ENCODE results near the gene RSL1D1.
"Not testable (repeated sequence)": the region's sequence is repeated elsewhere in the genome, so short reads cannot be mapped to it uniquely, and the experiment has no call there.

Gene RSL1D1

GRCh38 chr16:11833951-11834695 is 17.2 kb downstream of the RSL1D1 start:
- H3K27ac Mint-ChIP-seq: no peak overlapping the region
- no peak for ATAC-seq (ENCODE audit: low read depth)
- no peak overlapping the region for H3K4me3 Mint-ChIP-seq
- no peak for DNase-seq (ENCODE audit: low spot score in 2 of 2)
- H3K9me3 Mint-ChIP-seq: no peaks in the 10 kb centered on the region
- H3K27me3 Mint-ChIP-seq: no peaks in the 10 kb centered on the region
- peaks cover 19% of the 10 kb centered on the region for H3K36me3 Mint-ChIP-seq
- H3K4me1 Mint-ChIP-seq: no peaks in the 10 kb centered on the region

- Mint-ChIP-seq H3K36me3 (no peaks in the 10 kb centered on the region), H3K27ac (no peak overlapping the region), H3K9me3 (no peaks in the 10 kb centered on the region), H3K4me3 (no peak overlapping the region), H3K4me1 (no peaks in the 10 kb centered on the region), H3K27me3 (no peaks in the 10 kb centered on the region)
- DNase-seq (ENCODE audit: low spot score in 2 of 2) (no peak), ATAC-seq (ENCODE audit: low read depth) (no peak)
Observed at GRCh38 chr16:11828696-11829095, 22.6 kb downstream of the RSL1D1 start.

- not testable (repeated sequence) for H3K4me3 Mint-ChIP-seq; H3K9me3 Mint-ChIP-seq; DNase-seq (ENCODE audit: low spot score in 2 of 2); ATAC-seq (ENCODE audit: low read depth); H3K4me1 Mint-ChIP-seq; H3K27me3 Mint-ChIP-seq; H3K27ac Mint-ChIP-seq; H3K36me3 Mint-ChIP-seq
Observed at GRCh38 chr16:11825520-11826165, 25.7 kb downstream of the RSL1D1 start.

GRCh38 chr16:11824362-11824761 is 27.0 kb downstream of the RSL1D1 start:
- Mint-ChIP-seq H3K9me3 (no peaks in the 10 kb centered on the region), H3K27me3 (no peaks in the 10 kb centered on the region), H3K36me3 (no peaks in the 10 kb centered on the region), H3K27ac (no peak overlapping the region), H3K4me1 (no peaks in the 10 kb centered on the region), H3K4me3 (no peak overlapping the region)
- DNase-seq (ENCODE audit: low spot score in 2 of 2) (no peak), ATAC-seq (ENCODE audit: low read depth) (no peak)

- not testable (repeated sequence) for H3K9me3 Mint-ChIP-seq; H3K4me3 Mint-ChIP-seq; H3K27me3 Mint-ChIP-seq; H3K36me3 Mint-ChIP-seq; H3K4me1 Mint-ChIP-seq; DNase-seq (ENCODE audit: low spot score in 2 of 2); ATAC-seq (ENCODE audit: low read depth); H3K27ac Mint-ChIP-seq
Observed at GRCh38 chr16:11823645-11824044, 27.7 kb downstream of the RSL1D1 start.

GRCh38 chr16:11819798-11820197 is 31.5 kb downstream of the RSL1D1 start:
- Mint-ChIP-seq H3K9me3 (no peaks in the 10 kb centered on the region), H3K27ac (no peak overlapping the region), H3K27me3 (no peaks in the 10 kb centered on the region), H3K36me3 (no peaks in the 10 kb centered on the region), H3K4me3 (no peak overlapping the region), H3K4me1 (no peaks in the 10 kb centered on the region)
- ATAC-seq (ENCODE audit: low read depth) (peak; percentile 59), DNase-seq (ENCODE audit: low spot score in 2 of 2) (no peak)

- not testable (repeated sequence) for H3K9me3 Mint-ChIP-seq; DNase-seq (ENCODE audit: low spot score in 2 of 2); H3K27me3 Mint-ChIP-seq; ATAC-seq (ENCODE audit: low read depth); H3K36me3 Mint-ChIP-seq; H3K27ac Mint-ChIP-seq; H3K4me1 Mint-ChIP-seq; H3K4me3 Mint-ChIP-seq
Observed at GRCh38 chr16:11818970-11819369, 32.4 kb downstream of the RSL1D1 start.

GRCh38 chr16:11816123-11816522 is 35.2 kb downstream of the RSL1D1 start:
- Mint-ChIP-seq H3K27ac (no peak overlapping the region), H3K4me1 (peaks cover 2% of the 10 kb centered on the region), H3K4me3 (no peak overlapping the region), H3K27me3 (peaks cover 1% of the 10 kb centered on the region), H3K9me3 (no peaks in the 10 kb centered on the region), H3K36me3 (no peaks in the 10 kb centered on the region)
- DNase-seq (ENCODE audit: low spot score in 2 of 2) (no peak), ATAC-seq (ENCODE audit: low read depth) (no peak)

- not testable (repeated sequence) for H3K9me3 Mint-ChIP-seq; H3K27ac Mint-ChIP-seq; H3K27me3 Mint-ChIP-seq; DNase-seq (ENCODE audit: low spot score in 2 of 2); H3K36me3 Mint-ChIP-seq; ATAC-seq (ENCODE audit: low read depth); H3K4me3 Mint-ChIP-seq; H3K4me1 Mint-ChIP-seq
Observed at GRCh38 chr16:11814800-11815199, 36.5 kb downstream of the RSL1D1 start.

- H3K4me1 Mint-ChIP-seq: peaks cover 9% of the 10 kb centered on the region
- no peak overlapping the region for H3K4me3 Mint-ChIP-seq
- H3K27ac Mint-ChIP-seq: no peak overlapping the region
- H3K9me3 Mint-ChIP-seq: peaks cover 3% of the 10 kb centered on the region
- no peaks in the 10 kb centered on the region for H3K27me3 Mint-ChIP-seq
- H3K36me3 Mint-ChIP-seq: no peaks in the 10 kb centered on the region
- DNase-seq (ENCODE audit: low spot score in 2 of 2) (no peak), ATAC-seq (ENCODE audit: low read depth) (no peak)
Observed at GRCh38 chr16:11806721-11807120, 44.6 kb downstream of the RSL1D1 start.

GRCh38 chr16:11805556-11805955 is 45.8 kb downstream of the RSL1D1 start:
- Mint-ChIP-seq H3K9me3 (peaks cover 3% of the 10 kb centered on the region), H3K27ac (no peak overlapping the region), H3K4me3 (no peak overlapping the region), H3K27me3 (no peaks in the 10 kb centered on the region), H3K36me3 (no peaks in the 10 kb centered on the region), H3K4me1 (peaks cover 8% of the 10 kb centered on the region)
- DNase-seq (ENCODE audit: low spot score in 2 of 2): no peak
- ATAC-seq (ENCODE audit: low read depth): no peak

- H3K27me3 Mint-ChIP-seq: no peaks in the 10 kb centered on the region
- H3K4me3 Mint-ChIP-seq: no peak overlapping the region
- DNase-seq (ENCODE audit: low spot score in 2 of 2) (no peak), ATAC-seq (ENCODE audit: low read depth) (no peak)
- H3K4me1 Mint-ChIP-seq: peaks cover 31% of the 10 kb centered on the region
- H3K9me3 Mint-ChIP-seq: no peaks in the 10 kb centered on the region
- H3K36me3 Mint-ChIP-seq: no peaks in the 10 kb centered on the region
- peak overlapping the region; percentile 12 for H3K27ac Mint-ChIP-seq
Observed at GRCh38 chr16:11801481-11802021, 49.8 kb downstream of the RSL1D1 start.

GRCh38 chr16:11800382-11800718 is 51.0 kb downstream of the RSL1D1 start:
- Mint-ChIP-seq H3K4me3 (peak overlapping the region; percentile 60), H3K36me3 (no peaks in the 10 kb centered on the region), H3K27me3 (no peaks in the 10 kb centered on the region), H3K27ac (peak overlapping the region; percentile 99), H3K4me1 (peaks cover 35% of the 10 kb centered on the region), H3K9me3 (no peaks in the 10 kb centered on the region)
- ATAC-seq (ENCODE audit: low read depth) (no peak), DNase-seq (ENCODE audit: low spot score in 2 of 2) (no peak)

- peak overlapping the region; percentile 99 for H3K27ac Mint-ChIP-seq
- ATAC-seq (ENCODE audit: low read depth): no peak
- DNase-seq (ENCODE audit: low spot score in 2 of 2): peak in 1 of 2 donors; percentile 21
- no peaks in the 10 kb centered on the region for H3K9me3 Mint-ChIP-seq
- peaks cover 4% of the 10 kb centered on the region for H3K36me3 Mint-ChIP-seq
- H3K27me3 Mint-ChIP-seq: no peaks in the 10 kb centered on the region
- peaks cover 40% of the 10 kb centered on the region for H3K4me1 Mint-ChIP-seq
- H3K4me3 Mint-ChIP-seq: peak overlapping the region; percentile 60
Observed at GRCh38 chr16:11799509-11800381, 51.6 kb downstream of the RSL1D1 start.
